ENCODE data around the gene MYO9B.

The MYO9B gene

GRCh38 chr19:17153996-17154395 is 78.4 kb downstream of the MYO9B start:
- no peak for TF ChIP-seq CTCF (IDR thresholded peaks at IDR 0.05; ENCODE audit: extremely low read depth, insufficient read depth, missing control alignments)
- in situ Hi-C loops (cut with MboI; ENCODE audit: low pct_unique_long_range_greater_than_20kb, low sequenced_read_pairs, unreplicated experiment): no loop called here
- no peak for DNase-seq (ENCODE audit: low spot score)

- TF ChIP-seq CTCF (IDR thresholded peaks at IDR 0.05; ENCODE audit: extremely low read depth, insufficient read depth, missing control alignments): no peak
- in situ Hi-C loops (cut with MboI; ENCODE audit: low pct_unique_long_range_greater_than_20kb, low sequenced_read_pairs, unreplicated experiment): no loop called here
- no peak for DNase-seq (ENCODE audit: low spot score)
These were observed 79.7 kb downstream of the MYO9B start for GRCh38 chr19:17155251-17155650.

GRCh38 chr19:17156296-17156946 is 80.8 kb downstream of the MYO9B start:
- in situ Hi-C loops (cut with MboI; ENCODE audit: low pct_unique_long_range_greater_than_20kb, low sequenced_read_pairs, unreplicated experiment): no loop called here
- DNase-seq (ENCODE audit: low spot score): no peak
- no peak for TF ChIP-seq CTCF (IDR thresholded peaks at IDR 0.05; ENCODE audit: extremely low read depth, insufficient read depth, missing control alignments)

GRCh38 chr19:17156947-17157302 is 81.3 kb downstream of the MYO9B start:
- TF ChIP-seq CTCF (IDR thresholded peaks at IDR 0.05; ENCODE audit: extremely low read depth, insufficient read depth, missing control alignments): no peak
- no peak for DNase-seq (ENCODE audit: low spot score)
- in situ Hi-C loops (cut with MboI; ENCODE audit: low pct_unique_long_range_greater_than_20kb, low sequenced_read_pairs, unreplicated experiment): no loop called here

- TF ChIP-seq CTCF (IDR thresholded peaks at IDR 0.05; ENCODE audit: extremely low read depth, insufficient read depth, missing control alignments): no peak
- in situ Hi-C loops (cut with MboI; ENCODE audit: low pct_unique_long_range_greater_than_20kb, low sequenced_read_pairs, unreplicated experiment): no loop called here
- DNase-seq (ENCODE audit: low spot score): no peak
These were observed 83.0 kb downstream of the MYO9B start for GRCh38 chr19:17158584-17158983.

GRCh38 chr19:17159466-17160393 is 84.2 kb downstream of the MYO9B start:
- TF ChIP-seq CTCF (IDR thresholded peaks at IDR 0.05; ENCODE audit: extremely low read depth, insufficient read depth, missing control alignments): no peak
- DNase-seq (ENCODE audit: low spot score): no peak
- in situ Hi-C loops (cut with MboI; ENCODE audit: low pct_unique_long_range_greater_than_20kb, low sequenced_read_pairs, unreplicated experiment): no loop called here
